Body of pancreas (tissue), 4 donors: ENCODE results near the gene CAMTA1.

ENCODE experiments used
- CTCF ChIP-seq, 7 experiments: fragments of 450-650 bp in 4 of 7; fragments of 200-600 bp in 3 of 7; sonication (generic) in 3 of 7; IDR thresholded peaks; one replicate each; pipeline ENCODE4 v1.5.1; 2016 to 2019; ENCODE audit warnings: antibody characterized with exemption in 7 of 7
- POLR2A ChIP-seq, 3 donors: fragments of 450-650 bp; IDR thresholded peaks; one replicate each; pipeline ENCODE4 v1.6.1; 2016; ENCODE audit warnings: antibody characterized with exemption in 3 of 3, mild to moderate bottlenecking in 2 of 3

DNA sequence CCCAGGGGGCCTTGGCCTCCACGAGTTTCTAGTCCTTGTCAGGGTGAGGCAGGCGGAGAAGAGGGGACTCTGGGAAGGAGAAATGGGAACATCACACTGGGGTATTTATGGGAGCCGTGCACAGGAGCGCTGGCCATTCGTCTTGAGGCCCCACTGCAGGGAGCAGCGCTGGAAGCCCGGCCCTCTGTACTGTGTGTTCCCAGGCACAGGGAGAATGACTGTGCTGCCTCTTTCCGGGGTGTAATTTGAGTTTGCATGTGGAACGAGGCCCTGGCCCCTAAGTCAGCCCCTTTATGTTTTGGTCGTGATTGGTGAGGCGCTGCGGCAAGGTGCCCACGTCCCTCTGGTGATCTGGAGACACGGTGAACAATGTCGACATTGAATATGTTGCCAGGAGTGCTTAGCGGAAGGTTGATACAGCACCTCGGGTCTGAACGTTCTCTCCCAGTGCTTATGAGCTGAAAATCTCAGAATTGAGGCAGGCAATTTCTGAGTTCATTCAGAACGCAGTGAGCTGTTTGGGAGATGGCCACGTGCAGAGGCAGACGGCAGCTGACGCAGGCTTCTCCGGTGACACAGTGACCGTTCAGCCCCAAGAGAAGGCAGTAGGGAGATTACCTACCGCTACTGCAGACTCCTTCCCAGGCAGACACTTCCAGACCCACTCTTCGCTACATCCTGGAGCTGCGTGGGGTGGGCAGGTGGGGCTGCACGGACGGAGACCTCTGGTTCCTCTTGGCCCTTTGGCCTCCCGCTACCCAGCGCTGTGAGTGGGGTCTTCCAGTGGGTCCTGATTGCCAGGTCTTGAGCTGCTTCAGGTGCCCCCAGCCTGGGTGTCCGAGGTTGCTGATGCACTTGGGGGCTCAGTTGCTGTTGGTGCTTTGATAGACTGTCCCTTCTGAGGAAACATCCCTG, 265.8 kb downstream of the CAMTA1 start:
- no peak for TF ChIP-seq CTCF (IDR thresholded peaks at IDR 0.05)
- TF ChIP-seq POLR2A (IDR thresholded peaks at IDR 0.05) = no peak
